ENCODE results near the gene NSL1.

NSL1 gene

DNA sequence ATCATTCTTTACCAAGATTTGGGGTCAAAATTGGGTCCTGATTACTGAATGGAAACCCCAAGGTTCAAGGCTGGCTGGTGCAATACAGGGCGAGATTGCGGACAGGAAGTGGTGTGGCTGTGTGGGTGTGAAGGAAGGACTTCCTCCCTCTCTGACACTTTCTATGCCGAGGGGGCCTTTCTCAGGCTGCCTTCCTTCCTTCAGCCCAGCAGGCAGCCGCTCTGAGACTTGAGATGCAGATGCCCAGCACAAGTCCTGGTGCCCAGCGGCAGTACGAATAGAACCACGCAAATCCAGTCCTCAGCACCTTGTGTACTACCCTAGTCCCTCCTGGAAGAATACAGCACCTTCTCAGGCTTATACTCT is 108.2 kb downstream of the NSL1 start:
- DNase-seq = no peak

DNA sequence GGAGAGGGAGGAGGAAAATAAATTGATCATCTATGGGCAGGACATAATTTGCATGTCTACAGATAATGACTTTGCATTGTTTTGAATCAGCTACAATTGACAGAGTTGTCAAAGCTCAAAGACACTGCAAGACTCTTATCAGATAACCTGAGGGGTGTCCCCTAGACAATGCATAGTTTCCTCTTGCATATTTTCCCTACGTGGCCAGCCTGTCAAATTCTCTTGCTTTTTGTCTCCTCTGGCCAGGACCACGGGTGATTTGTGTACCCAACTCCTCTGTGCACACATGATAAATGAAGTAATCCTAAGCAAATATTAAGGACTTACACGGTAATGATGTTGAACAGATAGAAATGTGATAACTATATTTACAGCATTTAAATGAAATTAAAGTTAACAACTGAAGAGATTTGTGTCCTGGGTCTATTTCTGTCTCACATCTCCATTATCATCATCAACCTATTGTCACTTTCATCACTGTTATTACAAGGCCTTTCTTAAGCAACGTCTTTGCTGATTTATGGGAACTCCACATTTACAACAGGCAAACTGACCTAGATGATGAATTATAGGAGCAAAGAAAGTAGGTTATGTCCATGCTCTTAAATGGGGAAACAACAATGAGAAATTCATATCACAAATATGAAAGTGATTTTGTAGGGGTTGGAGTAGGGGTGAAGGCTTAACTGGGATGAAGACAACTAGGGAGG is 110.7 kb downstream of the NSL1 start:
- no peak for DNase-seq

DNA sequence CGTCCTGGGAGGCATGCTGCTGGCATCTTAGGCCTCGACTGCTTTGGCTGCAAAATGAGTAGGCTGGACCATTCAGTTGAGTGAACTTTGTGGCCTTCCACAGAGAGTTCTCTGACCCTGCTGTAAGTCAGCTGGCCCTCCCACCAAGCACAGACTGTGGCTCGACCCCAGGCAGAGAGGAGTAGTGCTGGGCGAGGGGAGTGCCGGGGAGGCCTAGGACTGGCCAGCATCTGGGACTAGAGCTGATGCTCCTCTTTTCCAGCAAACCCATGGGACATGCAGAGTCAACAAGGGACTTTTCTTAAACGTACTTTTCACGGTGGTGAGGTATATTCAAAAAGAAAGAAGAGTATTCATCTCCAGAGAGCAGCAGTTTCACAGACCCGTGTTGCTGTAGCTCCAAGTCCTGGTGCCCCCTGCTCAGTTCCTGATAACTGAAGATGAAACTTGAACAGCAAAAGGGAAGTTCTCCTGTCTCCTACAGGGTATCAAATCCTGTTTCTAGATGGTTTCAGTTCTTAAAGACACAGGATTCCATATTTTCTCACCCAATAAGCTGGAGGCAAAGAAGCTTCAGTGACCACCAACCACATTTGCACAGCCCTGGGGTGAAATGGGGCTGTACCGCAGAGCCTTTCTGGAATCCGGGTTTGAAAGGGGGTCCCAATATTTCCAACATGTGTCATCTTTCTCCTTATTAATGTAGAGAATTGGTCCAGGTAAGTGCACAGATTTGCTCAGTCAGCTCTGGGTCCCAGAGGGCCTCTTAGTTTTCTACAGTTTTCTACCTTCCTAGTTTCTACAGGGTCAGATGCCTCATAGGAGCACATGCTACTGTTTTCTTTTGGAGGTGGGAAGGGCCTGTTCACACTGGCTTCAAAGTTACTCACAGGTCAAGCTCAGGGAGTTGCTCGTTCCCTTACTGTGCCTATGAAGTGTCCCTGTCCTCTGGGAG is 112.8 kb downstream of the NSL1 start:
- DNase-seq = no peak

DNA sequence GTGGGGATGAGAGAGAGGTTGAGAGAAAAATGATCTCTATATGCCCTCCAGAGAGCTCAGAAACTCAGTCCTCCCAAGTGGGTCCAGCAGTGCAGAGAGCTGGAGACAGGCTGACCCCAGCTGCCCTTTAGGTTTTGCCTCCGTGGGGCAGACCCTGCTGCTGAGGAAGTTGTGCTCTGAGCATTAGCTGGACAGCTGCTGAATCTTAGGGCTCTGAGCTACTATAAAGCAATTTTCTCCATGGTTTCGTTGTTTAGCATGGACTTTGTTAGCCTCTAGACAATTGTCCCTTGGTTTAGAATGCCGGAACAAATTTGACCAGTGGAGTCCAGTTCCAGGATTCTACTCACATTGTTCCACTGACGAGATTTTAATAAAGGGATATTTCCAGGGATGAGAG is 114.0 kb downstream of the NSL1 start:
- no peak for DNase-seq

DNA sequence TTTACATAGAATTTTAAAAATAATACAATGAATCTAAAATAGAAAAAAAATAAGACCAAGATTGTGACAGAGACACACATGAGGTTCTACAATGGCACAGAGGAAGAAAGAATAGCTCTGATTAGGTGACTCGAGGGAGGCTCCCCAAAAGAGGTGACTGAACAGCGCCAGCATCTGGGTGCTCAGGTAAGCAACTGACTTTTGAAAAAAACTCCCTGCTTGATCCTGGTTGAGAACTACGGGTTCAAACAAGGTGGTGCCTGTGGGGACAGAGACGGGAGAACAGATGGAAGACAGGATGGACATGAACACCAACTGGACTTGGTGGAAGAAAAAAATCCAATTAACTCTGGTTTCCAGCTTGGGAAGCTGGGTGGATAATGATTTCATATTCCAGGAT is 114.4 kb downstream of the NSL1 start:
- no peak for DNase-seq
